GM18511 (cell line): ENCODE measurements around the gene DNAJC2.
"Not testable (repeated sequence)": the region's sequence is repeated elsewhere in the genome, so short reads cannot be mapped to it uniquely, and the experiment has no call there.

Source experiments
- ATAC-seq: cut with Tn5 transposase; IDR thresholded peaks from one replicate; pipeline ENCODE4 v1.9.1; 2021; ENCODE audit warnings: mild to moderate bottlenecking, moderate library complexity; ENCODE audit not compliant: unreplicated experiment

Gene DNAJC2

GRCh38 chr7:103273374-103273773, 71.2 kb downstream of the DNAJC2 start:
- ATAC-seq = not testable (repeated sequence)

GRCh38 chr7:103266229-103266628, 78.3 kb downstream of the DNAJC2 start:
- ATAC-seq = not testable (repeated sequence)

GRCh38 chr7:103264054-103264453, 80.5 kb downstream of the DNAJC2 start:
- not testable (repeated sequence) for ATAC-seq
